AG09319 (cell line): Measurements from ENCODE around the gene CHD2.

ENCODE experiments used
- DNase-seq: peaks from one replicate; pipeline ENCODE4 v3.0.0-alpha.2; 2010; ENCODE audit warnings: low read depth; ENCODE audit errors: extremely low read depth
- TF ChIP-seq, protein P1 (sequence below): IDR thresholded peaks from 2 replicates; pipeline ENCODE4 v1.5.1; 2011; ENCODE audit warnings: low read depth, mild to moderate bottlenecking, inconsistent platforms, low read length, moderate library complexity

The CHD2 gene

DNA sequence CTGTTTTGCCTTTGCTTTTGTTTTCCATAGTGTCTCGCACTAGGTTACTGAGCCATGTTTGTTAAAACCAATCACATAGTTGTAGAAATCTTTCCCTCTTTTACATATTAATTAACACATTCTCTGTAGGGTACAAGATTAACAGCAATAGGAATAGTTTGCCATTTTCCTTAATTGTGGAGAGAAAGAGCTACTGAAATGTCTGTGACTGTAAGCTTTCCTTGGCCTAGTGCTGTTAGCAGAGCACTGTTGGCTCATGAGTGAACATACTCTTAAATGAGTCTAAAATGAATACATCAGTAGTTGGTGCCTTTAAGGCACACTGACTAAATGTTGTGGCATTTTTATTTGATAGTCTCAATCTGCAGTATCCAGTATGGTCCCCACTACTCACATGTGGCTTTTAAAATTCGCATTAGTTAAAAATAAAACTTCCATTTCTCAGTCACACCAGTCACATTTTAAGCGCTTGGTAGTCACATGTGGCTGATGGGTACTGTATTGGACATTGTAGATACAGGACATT, 28.2 kb downstream of the CHD2 start:
- TF ChIP-seq, protein P1, sequence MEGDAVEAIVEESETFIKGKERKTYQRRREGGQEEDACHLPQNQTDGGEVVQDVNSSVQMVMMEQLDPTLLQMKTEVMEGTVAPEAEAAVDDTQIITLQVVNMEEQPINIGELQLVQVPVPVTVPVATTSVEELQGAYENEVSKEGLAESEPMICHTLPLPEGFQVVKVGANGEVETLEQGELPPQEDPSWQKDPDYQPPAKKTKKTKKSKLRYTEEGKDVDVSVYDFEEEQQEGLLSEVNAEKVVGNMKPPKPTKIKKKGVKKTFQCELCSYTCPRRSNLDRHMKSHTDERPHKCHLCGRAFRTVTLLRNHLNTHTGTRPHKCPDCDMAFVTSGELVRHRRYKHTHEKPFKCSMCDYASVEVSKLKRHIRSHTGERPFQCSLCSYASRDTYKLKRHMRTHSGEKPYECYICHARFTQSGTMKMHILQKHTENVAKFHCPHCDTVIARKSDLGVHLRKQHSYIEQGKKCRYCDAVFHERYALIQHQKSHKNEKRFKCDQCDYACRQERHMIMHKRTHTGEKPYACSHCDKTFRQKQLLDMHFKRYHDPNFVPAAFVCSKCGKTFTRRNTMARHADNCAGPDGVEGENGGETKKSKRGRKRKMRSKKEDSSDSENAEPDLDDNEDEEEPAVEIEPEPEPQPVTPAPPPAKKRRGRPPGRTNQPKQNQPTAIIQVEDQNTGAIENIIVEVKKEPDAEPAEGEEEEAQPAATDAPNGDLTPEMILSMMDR: no peak
- DNase-seq: no peak

DNA sequence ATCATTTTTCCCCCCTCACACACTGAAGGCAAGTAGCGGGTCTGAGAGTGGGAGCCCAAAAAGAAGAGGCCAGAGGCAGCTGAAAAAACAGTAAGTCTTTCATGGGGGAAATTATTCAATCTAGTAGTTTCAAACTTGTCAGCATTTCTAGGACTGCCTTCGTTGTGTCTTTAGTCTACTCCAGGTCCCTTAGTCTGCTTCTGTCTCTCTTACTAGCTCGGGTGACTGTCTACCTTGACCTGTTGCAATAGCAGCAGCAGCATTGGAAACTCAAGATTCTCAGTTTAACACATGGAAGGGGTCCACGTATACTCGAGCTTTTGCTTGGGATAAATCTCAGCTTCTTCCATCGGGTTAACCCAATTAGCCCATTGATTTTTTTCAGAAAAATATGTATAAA, 28.9 kb downstream of the CHD2 start:
- TF ChIP-seq, protein P1: no peak
- DNase-seq: no peak

DNA sequence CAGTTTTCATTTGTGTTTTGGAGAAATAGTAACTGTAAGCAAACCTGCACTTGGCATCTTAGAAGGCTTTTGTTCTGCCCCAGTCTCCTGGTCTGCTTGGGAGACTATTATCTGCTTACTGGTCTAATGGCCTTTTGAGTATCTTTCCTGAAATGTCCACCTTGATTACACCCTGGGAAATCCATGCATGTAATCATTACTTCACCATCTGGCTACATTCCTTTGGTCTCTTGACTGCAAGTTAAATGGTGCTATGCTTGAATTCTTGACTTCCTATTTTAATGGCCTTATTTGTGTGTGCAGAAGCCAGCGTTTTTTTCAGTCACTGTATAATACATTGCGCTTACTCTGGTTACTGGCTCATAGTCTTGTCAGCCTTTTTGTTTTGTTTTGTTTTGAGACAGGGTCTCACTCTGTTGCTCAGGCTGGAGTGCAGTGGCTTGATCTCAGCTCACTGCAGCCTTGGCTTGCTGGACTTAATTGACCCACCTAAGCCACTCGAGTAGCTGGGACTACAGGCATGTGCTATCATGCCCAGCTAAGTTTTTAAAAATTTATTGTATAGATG, 30.0 kb downstream of the CHD2 start:
- no peak for DNase-seq
- TF ChIP-seq, protein P1: no peak

DNA sequence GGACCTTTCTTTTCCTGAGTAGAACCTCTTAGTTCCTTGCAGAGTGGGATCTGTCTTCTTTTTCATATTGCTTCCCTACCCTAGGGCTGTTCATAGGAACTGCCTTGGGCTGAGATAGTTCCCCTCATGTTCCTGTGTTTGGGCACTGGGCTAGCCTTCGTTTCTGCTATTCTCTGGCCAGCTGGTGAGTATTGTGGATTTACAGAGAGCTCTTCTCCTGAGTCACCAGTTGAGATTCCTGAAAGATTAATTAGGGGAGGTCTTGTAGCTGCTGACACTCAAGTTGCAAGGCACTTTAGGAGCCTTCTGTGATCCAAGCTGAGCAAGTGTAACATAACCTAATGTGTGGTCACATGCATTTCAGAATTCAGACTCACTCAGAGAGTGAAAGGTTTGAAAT, 30.7 kb downstream of the CHD2 start:
- DNase-seq: peak; percentile 51
- TF ChIP-seq, protein P1: no peak

DNA sequence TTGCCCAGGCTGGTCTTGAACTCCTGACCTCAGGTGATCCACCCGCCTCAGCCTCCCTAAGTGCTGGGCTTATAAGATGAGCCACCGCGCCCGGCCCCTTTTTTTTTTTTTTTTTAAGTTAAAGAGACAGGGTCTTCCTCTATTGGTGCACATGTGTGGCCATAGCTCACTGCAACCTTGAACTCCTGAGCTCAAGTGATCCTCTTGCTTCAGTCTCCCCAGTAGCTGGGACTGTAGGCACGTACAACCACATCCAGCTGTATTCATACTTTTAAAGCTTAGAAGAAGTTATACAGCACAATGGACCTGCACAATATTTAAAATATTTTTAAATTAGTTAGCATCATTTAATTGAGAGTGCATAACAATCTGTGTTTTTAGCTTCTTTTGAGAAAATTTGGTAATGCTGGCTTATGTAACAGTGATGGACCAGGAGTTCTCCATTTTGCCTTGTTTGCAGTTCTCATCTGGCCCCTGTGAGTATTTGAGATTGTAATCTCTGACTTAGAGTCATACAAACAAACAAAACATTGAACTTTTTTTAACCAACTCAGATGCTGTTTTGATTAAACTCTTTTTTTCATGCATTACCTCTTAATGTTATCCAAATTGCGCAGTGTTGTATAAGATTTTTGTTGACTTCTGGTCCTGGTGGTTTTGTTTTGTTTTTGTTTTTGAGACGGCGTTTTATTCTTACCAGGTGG, 33.0 kb downstream of the CHD2 start:
- DNase-seq: no peak

DNA sequence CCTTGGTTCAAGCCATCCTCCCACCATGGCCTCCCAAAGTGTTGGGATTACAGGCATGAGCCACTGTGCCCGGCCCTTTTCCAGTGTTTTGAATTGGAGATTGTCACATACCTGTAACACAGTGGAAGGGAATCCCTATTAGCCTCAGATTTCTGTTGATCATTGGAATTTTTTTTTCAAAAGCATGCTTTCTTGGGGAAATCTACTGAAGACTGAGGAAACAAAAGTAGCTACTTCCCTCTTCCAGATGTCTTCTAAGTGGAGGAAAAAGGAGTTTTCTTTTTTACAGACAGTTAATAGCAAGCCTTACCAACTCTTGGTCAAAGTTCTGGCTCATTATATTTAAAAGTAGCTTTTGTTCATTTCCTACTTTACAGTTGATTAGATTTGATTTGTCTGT, 33.7 kb downstream of the CHD2 start:
- TF ChIP-seq, protein P1: no peak
- no peak for DNase-seq

More for the DNA sequence above, 33.0 kb downstream of the CHD2 start:
- TF ChIP-seq, protein P1: no peak

DNA sequence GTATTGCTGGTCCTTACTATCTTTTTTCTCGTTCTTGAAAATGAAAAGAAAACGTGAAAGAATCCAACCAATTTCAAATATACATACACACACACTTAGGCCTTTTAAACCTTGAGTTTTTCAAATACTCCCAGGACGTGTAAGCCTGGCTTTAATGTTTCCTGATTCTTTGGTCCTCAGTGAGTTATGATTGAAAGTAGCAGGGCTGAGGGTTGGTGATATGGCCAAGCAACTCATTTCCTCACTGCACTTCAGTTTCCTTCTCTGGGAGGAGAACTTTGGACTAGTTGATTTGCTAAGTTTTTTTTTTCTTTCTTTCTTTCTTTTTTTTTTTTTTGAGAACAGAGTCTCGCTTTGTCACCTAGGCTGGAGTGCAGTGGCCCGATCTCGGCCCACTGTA, 34.6 kb downstream of the CHD2 start:
- no peak for DNase-seq
- TF ChIP-seq, protein P1: no peak
